ENCODE measurements around the gene MAPKAP1. TPM values are rescaled to one million over a fixed set of nuclear protein-coding genes. Genes with fewer than 3 reads are reported as not detected.

The MAPKAP1 gene
- polyA plus RNA-seq, 1 donor from 2014 or later: 57.5 TPM

DNA sequence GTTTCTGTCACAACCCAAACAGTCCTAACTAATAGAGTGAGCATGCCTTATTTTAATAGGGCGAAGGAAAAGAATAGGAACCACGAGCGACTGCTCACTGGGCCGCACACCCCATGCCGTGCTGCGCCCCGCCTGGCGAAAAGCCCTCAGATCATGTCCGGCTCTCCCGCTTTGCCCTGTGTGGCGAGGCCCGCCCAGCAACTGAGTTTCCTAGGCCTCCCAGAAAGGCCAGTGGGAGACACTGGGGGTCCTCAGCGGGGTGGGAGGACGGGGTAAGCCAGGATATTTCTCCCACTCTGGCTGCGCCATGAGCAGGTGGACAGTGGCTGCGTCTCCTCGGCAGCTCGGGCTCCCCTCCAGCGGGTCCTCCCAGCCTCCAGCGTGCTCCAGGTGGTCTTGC lies 307.3 kb downstream of the MAPKAP1 start:
- H3K4me3 ChIP-seq (ENCODE audit: low read length): no peak overlapping the region
- H3K9ac ChIP-seq (ENCODE audit: low read length): no peak overlapping the region
- no peak overlapping the region for H2AFZ ChIP-seq (ENCODE audit: low read depth, low read length)
- H3K9me2 ChIP-seq (ENCODE audit: insufficient read depth, low read length): no peaks in the 10 kb centered on the region
- no peak overlapping the region for H3K27ac ChIP-seq (ENCODE audit: low read length)
- H4K20me1 ChIP-seq (ENCODE audit: insufficient read depth): no peaks in the 10 kb centered on the region
- H3K27me3 ChIP-seq (ENCODE audit: insufficient read depth, low read depth, low read length): no peaks in the 10 kb centered on the region
- H3K9me3 ChIP-seq (ENCODE audit: low read length): no peaks in the 10 kb centered on the region
- no peaks in the 10 kb centered on the region for H3K79me2 ChIP-seq (replicated peaks; ENCODE audit: insufficient read depth, low read length)
- no peaks in the 10 kb centered on the region for H3F3A ChIP-seq (ENCODE audit: insufficient read depth, low read length, poor library complexity, severe bottlenecking)
- no peaks in the 10 kb centered on the region for H3K36me3 ChIP-seq (ENCODE audit: insufficient read depth, low read length)
- H3K4me2 ChIP-seq (ENCODE audit: low read length): no peak overlapping the region
- TF ChIP-seq, protein P1, sequence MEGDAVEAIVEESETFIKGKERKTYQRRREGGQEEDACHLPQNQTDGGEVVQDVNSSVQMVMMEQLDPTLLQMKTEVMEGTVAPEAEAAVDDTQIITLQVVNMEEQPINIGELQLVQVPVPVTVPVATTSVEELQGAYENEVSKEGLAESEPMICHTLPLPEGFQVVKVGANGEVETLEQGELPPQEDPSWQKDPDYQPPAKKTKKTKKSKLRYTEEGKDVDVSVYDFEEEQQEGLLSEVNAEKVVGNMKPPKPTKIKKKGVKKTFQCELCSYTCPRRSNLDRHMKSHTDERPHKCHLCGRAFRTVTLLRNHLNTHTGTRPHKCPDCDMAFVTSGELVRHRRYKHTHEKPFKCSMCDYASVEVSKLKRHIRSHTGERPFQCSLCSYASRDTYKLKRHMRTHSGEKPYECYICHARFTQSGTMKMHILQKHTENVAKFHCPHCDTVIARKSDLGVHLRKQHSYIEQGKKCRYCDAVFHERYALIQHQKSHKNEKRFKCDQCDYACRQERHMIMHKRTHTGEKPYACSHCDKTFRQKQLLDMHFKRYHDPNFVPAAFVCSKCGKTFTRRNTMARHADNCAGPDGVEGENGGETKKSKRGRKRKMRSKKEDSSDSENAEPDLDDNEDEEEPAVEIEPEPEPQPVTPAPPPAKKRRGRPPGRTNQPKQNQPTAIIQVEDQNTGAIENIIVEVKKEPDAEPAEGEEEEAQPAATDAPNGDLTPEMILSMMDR (IDR thresholded peaks at IDR 0.05; ENCODE audit: poor library complexity, severe bottlenecking): no peak
- no peak for TF ChIP-seq EZH2 (IDR thresholded peaks at IDR 0.05; ENCODE audit: borderline replicate concordance, insufficient read depth, low read length, poor library complexity, severe bottlenecking)
- no peak for TF ChIP-seq SMC3 (conservative IDR thresholded peaks at IDR 0.05; ENCODE audit: poor library complexity)
- no peak for TF ChIP-seq TAF1 (IDR thresholded peaks at IDR 0.05; ENCODE audit: low read depth)
- TF ChIP-seq MXI1 (conservative IDR thresholded peaks at IDR 0.05; ENCODE audit: poor library complexity, severe bottlenecking): no peak
- TF ChIP-seq POLR2AphosphoS5 (IDR thresholded peaks at IDR 0.05): no peak
- TF ChIP-seq, protein P2, sequence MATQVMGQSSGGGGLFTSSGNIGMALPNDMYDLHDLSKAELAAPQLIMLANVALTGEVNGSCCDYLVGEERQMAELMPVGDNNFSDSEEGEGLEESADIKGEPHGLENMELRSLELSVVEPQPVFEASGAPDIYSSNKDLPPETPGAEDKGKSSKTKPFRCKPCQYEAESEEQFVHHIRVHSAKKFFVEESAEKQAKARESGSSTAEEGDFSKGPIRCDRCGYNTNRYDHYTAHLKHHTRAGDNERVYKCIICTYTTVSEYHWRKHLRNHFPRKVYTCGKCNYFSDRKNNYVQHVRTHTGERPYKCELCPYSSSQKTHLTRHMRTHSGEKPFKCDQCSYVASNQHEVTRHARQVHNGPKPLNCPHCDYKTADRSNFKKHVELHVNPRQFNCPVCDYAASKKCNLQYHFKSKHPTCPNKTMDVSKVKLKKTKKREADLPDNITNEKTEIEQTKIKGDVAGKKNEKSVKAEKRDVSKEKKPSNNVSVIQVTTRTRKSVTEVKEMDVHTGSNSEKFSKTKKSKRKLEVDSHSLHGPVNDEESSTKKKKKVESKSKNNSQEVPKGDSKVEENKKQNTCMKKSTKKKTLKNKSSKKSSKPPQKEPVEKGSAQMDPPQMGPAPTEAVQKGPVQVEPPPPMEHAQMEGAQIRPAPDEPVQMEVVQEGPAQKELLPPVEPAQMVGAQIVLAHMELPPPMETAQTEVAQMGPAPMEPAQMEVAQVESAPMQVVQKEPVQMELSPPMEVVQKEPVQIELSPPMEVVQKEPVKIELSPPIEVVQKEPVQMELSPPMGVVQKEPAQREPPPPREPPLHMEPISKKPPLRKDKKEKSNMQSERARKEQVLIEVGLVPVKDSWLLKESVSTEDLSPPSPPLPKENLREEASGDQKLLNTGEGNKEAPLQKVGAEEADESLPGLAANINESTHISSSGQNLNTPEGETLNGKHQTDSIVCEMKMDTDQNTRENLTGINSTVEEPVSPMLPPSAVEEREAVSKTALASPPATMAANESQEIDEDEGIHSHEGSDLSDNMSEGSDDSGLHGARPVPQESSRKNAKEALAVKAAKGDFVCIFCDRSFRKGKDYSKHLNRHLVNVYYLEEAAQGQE (IDR thresholded peaks at IDR 0.05; ENCODE audit: borderline replicate concordance): no peak
- TF ChIP-seq RAD21 (conservative IDR thresholded peaks at IDR 0.05): no peak
- no peak for TF ChIP-seq EP300 (conservative IDR thresholded peaks at IDR 0.05; ENCODE audit: poor library complexity, severe bottlenecking)

DNA sequence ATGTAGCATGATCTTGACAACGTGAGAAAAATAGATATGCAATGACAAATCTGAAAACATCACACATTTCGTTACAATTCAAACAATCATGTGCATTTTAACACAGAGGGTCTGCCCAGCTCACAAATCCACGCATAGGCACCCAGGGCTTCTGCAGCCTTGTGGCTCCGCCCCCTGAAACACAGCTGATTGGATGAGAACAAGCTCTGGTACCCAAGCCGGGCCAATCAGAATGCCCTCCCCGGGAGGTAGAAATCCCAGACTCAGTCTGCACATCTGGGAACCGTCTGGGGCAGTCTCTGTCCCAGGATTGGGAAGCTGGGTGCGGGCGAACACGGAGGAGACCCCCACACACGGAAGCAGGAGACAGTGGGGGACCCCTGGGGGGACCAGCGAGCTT lies 307.8 kb downstream of the MAPKAP1 start:
- H3K9ac ChIP-seq (ENCODE audit: low read length): no peak overlapping the region
- no peaks in the 10 kb centered on the region for H4K20me1 ChIP-seq (ENCODE audit: insufficient read depth)
- H3K27ac ChIP-seq (ENCODE audit: low read length): no peak overlapping the region
- H3K4me3 ChIP-seq (ENCODE audit: low read length): no peak overlapping the region
- TF ChIP-seq EP300 (conservative IDR thresholded peaks at IDR 0.05; ENCODE audit: poor library complexity, severe bottlenecking): no peak
- no peak for TF ChIP-seq TAF1 (IDR thresholded peaks at IDR 0.05; ENCODE audit: low read depth)
- TF ChIP-seq, protein P2 (IDR thresholded peaks at IDR 0.05; ENCODE audit: borderline replicate concordance): no peak
- no peak for TF ChIP-seq EZH2 (IDR thresholded peaks at IDR 0.05; ENCODE audit: borderline replicate concordance, insufficient read depth, low read length, poor library complexity, severe bottlenecking)
- TF ChIP-seq MXI1 (conservative IDR thresholded peaks at IDR 0.05; ENCODE audit: poor library complexity, severe bottlenecking): no peak
- no peak for TF ChIP-seq RAD21 (conservative IDR thresholded peaks at IDR 0.05)
- TF ChIP-seq, protein P1 (IDR thresholded peaks at IDR 0.05; ENCODE audit: poor library complexity, severe bottlenecking): no peak
- TF ChIP-seq SMC3 (conservative IDR thresholded peaks at IDR 0.05; ENCODE audit: poor library complexity): no peak
- TF ChIP-seq POLR2AphosphoS5 (IDR thresholded peaks at IDR 0.05): no peak
- H3K36me3 ChIP-seq (ENCODE audit: insufficient read depth, low read length): no peaks in the 10 kb centered on the region
- H3F3A ChIP-seq (ENCODE audit: insufficient read depth, low read length, poor library complexity, severe bottlenecking): no peaks in the 10 kb centered on the region
- H3K9me2 ChIP-seq (ENCODE audit: insufficient read depth, low read length): no peaks in the 10 kb centered on the region
- H3K9me3 ChIP-seq (ENCODE audit: low read length): no peaks in the 10 kb centered on the region
- H2AFZ ChIP-seq (ENCODE audit: low read depth, low read length): no peak overlapping the region
- H3K27me3 ChIP-seq (ENCODE audit: insufficient read depth, low read depth, low read length): no peaks in the 10 kb centered on the region
- H3K79me2 ChIP-seq (replicated peaks; ENCODE audit: insufficient read depth, low read length): no peaks in the 10 kb centered on the region
- no peak overlapping the region for H3K4me2 ChIP-seq (ENCODE audit: low read length)
